GM19043 (cell line): ENCODE results near the gene MCAM.

Source experiments
- ATAC-seq: cut with Tn5 transposase; IDR thresholded peaks from one replicate; pipeline ENCODE4 v1.9.1; 2021; ENCODE audit warnings: low read depth; ENCODE audit not compliant: unreplicated experiment

Gene MCAM

DNA sequence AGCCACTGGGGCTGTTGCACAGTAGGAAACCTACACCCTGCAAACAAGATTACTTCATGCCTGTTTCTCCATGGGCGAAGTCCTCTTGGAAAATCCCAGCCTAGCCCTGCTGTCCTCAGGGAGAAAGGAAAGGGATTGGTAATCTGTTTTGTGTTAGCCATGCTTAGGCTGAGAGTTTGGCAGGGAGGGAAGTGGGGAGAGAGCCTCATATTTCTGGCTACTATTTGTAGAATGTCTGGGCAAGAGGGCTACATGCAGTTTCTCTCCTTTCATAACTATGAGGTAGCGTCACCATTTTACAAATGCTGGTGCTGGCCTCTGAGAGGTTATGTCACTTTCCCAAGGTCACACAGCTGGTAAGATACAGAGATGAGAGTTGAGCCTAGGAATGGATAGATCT is 30.3 kb upstream of the MCAM start:
- no peak for ATAC-seq

DNA sequence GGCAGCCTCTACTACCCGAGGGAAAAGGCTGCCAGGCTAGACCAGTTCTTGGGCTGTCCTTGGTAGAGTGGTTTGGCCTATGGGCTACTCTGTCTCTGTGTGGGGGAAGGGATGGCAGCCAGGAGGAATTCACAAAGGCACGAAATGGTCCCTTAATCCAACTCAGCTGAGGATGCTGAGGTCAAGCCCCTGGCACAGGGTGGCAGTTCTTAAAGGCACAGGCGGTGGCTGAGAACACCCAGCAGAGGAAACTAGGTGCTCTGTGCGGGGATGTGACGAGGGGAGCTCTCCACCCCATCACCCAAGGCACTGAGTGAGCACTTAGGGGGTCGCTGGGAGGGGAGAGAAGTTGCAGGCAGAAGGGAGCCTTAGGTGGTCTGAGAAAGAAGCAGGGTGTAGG is 29.7 kb upstream of the MCAM start, which contains the start of gene MFRP:
Gene MFRP (minus strand): TSS at position 101 of the 400 bp plus-strand sequence. CDS start 192 bp downstream, outside the sequence.
- ATAC-seq, result no peak

- ATAC-seq, result no peak
Measured at GRCh38 chr11:119345685-119346084, 28.8 kb upstream of the MCAM start.

GRCh38 chr11:119344291-119345010 is 27.5 kb upstream of the MCAM start:
- no peak for ATAC-seq

- no peak for ATAC-seq
Measured at GRCh38 chr11:119343726-119344125, 26.8 kb upstream of the MCAM start.

DNA sequence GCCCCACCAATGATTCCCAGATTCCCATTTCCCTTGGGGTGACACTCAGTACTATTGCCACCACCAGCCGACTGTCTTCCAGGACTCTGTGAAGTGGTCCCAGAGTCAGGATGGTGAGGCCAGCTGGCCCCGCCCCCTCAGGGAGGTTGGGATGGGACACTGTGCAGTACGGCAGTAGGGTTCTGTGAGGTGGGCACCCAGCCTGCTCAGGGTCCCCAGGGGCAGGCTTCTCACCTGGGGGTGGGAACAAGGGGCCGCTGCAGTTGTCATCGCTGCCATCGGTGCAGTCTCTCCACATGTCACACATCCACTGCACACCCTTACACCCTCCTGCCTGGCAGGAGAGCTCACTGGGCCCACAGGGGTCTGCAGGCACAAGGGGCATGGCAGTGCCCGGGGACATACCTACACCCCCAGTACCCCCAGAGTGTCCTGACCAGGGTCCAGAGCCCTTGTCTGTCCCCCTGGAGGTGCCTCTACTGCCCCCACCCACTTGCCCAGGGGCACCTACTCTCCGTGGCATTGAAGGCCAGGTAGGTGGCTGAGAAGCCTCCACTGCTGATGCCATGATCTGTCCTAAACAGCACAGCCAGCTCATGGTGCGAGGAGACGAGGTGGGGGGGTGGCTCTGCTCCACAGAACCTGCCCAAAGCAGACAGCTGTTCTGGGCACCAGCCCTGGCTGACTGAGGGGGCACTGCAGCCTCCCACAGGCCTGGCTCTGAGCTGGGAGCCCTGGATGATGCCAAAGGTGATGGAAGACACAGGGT is 25.6 kb upstream of the MCAM start:
- no peak for ATAC-seq

- ATAC-seq, result no peak
Measured at GRCh38 chr11:119342023-119342300, 25.0 kb upstream of the MCAM start.

DNA sequence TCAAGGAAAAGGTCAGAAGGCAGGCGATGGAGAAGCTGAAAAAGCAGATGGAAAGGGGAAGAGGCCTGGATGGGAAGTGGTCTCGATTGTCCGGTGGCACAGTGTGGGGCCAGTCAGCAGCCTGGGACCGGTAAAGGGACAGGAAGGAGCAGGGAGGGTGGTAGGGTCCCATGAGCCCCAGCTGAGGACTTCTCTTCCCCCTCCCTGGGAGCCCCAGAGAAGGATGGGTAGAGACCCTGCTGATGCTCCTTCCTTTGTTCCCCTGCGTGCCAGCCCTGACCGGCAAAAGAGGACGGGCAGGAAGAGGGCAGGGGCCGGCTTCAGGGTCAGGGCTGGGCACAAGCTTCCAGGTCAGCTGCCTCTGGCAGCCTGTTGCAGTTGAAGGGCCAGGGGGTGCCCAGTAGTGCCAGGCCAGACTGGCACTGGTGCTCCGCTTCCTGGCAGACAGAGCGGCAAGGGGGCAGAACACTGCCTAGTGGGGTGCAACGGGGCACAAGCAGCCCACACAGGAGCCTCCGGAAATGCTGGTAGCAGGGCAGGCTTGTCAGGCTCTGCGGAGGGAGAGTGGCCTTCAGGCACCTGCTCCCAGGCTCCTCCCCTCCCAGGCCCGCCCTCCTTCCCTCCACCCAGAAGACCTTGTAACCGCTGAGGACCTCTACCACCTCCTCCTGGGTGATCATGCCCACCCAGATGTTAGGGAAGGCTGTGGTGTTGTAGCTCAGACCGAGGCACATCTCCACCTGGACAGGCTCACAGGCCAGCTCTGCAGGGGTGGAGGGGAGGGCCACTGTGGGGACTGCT is 24.5 kb upstream of the MCAM start:
- no peak for ATAC-seq

- no peak for ATAC-seq
Measured at GRCh38 chr11:119340335-119341221, 23.6 kb upstream of the MCAM start, which contains the start of gene C1QTNF5. TSS of gene C1QTNF5 (minus strand) at chr11:119340883. CDS start at chr11:119340397, 486 bp downstream.

- ATAC-seq, result no peak
Measured at GRCh38 chr11:119339589-119340334, 22.8 kb upstream of the MCAM start.

DNA sequence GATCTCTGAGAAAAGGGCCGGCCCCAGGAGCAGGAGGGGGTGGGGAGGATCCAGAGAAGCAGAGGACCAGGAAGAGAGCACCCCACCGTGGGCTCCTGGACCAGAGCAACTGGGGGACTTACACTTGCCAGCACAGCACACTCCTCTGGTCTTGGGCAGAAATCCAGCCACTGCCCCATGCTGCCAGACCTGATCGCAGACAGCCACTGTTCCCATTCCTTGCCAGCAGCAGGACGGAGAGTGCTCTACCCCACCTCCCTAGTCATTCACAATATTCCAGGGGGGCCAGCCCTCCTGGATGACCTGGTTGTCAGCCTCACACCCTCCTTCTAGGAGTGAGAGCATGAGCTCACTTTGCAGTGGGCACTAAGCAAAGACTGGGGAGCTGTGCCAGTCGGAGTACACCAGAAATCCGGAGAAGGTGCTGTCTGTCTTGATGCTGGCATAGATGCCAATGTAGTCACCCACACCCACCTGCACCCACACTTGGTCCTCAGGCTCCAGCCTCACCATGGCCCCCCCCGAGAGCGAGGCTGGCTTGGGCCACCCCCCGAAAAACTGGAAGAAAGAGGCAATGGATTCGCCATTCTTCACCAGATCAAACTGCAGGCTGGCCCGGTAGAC is 22.1 kb upstream of the MCAM start:
- ATAC-seq, result no peak

- ATAC-seq, result no peak
Measured at GRCh38 chr11:119338318-119338890, 21.5 kb upstream of the MCAM start.

GRCh38 chr11:119337581-119338317 is 20.8 kb upstream of the MCAM start:
- ATAC-seq, result no peak

GRCh38 chr11:119336744-119337469 is 20.0 kb upstream of the MCAM start:
- ATAC-seq, result no peak

GRCh38 chr11:119335655-119336543 is 19.0 kb upstream of the MCAM start:
- ATAC-seq, result no peak

DNA sequence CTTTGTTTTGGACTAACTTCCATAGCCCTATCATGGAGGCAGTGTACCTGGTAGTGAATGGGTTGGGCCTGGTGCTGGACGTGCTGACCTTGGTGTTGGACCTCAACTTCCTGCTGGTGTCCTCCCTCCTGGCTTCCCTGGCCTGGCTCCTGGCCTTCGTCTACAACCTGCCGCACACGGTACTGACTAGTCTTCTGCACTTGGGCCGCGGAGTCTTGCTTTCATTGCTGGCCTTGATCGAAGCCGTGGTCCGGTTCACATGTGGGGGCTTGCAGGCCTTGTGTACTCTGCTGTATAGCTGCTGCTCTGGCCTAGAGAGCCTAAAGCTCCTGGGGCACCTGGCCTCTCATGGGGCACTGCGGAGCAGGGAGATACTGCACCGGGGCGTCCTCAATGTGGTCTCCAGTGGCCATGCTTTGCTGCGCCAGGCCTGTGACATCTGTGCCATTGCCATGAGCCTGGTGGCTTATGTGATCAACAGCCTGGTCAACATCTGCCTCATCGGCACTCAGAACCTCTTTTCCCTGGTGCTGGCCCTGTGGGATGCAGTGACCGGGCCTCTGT is 18.2 kb upstream of the MCAM start:
- no peak for ATAC-seq
